Kasumi-1 (cell line): Measurements from ENCODE around the gene GTF2A2.
"Not testable (repeated sequence)": the region's sequence is repeated elsewhere in the genome, so short reads cannot be mapped to it uniquely, and the experiment has no call there.

ENCODE experiments used
- DNase-seq, 2 experiments: peaks; one replicate each; lab custom pipeline; 2025; lab: John Stamatoyannopoulos, UW

GTF2A2 gene

GRCh38 chr15:59656897-59657634, at the start of gene GTF2A2:
TSS of gene GTF2A2 (minus strand) at chr15:59657515. CDS start at chr15:59652277, 5,238 bp downstream.
- peak; percentile 88 to 96 for DNase-seq

- DNase-seq, result no peak
Measured at GRCh38 chr15:59703979-59704796, 46.9 kb upstream of the GTF2A2 start.

- no peak for DNase-seq
Measured at GRCh38 chr15:59702351-59702750, 45.0 kb upstream of the GTF2A2 start.

GRCh38 chr15:59701880-59702279, 44.6 kb upstream of the GTF2A2 start:
- no peak for DNase-seq

- DNase-seq, result no peak
Measured at GRCh38 chr15:59699810-59700431, 42.6 kb upstream of the GTF2A2 start.

- DNase-seq, result not testable (repeated sequence)
Measured at GRCh38 chr15:59698065-59698464, 40.8 kb upstream of the GTF2A2 start.

- DNase-seq, result no peak
Measured at GRCh38 chr15:59696332-59696731, 39.0 kb upstream of the GTF2A2 start.

- DNase-seq, result no peak
Measured at GRCh38 chr15:59694779-59695178, 37.5 kb upstream of the GTF2A2 start.

GRCh38 chr15:59691194-59691805, 34.0 kb upstream of the GTF2A2 start:
- DNase-seq, result peak; percentile 65 to 70

GRCh38 chr15:59689626-59690236, 32.4 kb upstream of the GTF2A2 start:
- DNase-seq, result peak; percentile 55 to 64

GRCh38 chr15:59688782-59689625, 31.7 kb upstream of the GTF2A2 start, which contains the start of gene BNIP2:
TSS of gene BNIP2 (minus strand) at chr15:59689320. CDS start at chr15:59682457, 6,863 bp downstream.
- peak; percentile 96 to 97 for DNase-seq

GRCh38 chr15:59688423-59688781, 31.1 kb upstream of the GTF2A2 start:
- peak; percentile 59 to 65 for DNase-seq

- DNase-seq, result peak; percentile 68 to 70
Measured at GRCh38 chr15:59687836-59688235, 30.5 kb upstream of the GTF2A2 start.

- peak; percentile 44 to 45 for DNase-seq
Measured at GRCh38 chr15:59686389-59686788, 29.1 kb upstream of the GTF2A2 start.

GRCh38 chr15:59685737-59686297, 28.5 kb upstream of the GTF2A2 start:
- peak; percentile 36 to 46 for DNase-seq

GRCh38 chr15:59680870-59681269, 23.6 kb upstream of the GTF2A2 start:
- DNase-seq, result no peak

- DNase-seq, result no peak
Measured at GRCh38 chr15:59680346-59680745, 23.0 kb upstream of the GTF2A2 start.

- DNase-seq, result no peak
Measured at GRCh38 chr15:59678620-59679019, 21.3 kb upstream of the GTF2A2 start.

GRCh38 chr15:59678172-59678571, 20.9 kb upstream of the GTF2A2 start:
- DNase-seq, result no peak

- DNase-seq, result no peak
Measured at GRCh38 chr15:59676565-59676964, 19.2 kb upstream of the GTF2A2 start.
